DOHH2 (cell line): ENCODE measurements around the gene EHBP1L1.

Experiments used
- EZH2phosphoT487 ChIP-seq: fragments of 200-600 bp; sonication (generic); IDR thresholded peaks from 2 replicates; pipeline ENCODE4 v1.6.1; 2017; ENCODE audit warnings: borderline replicate concordance, mild to moderate bottlenecking, antibody characterized with exemption, low read length, moderate library complexity, mixed read lengths
- TF ChIP-seq, protein P1 (sequence below): fragments of 200-600 bp; sonication (generic); IDR thresholded peaks from one replicate; pipeline ENCODE4 v1.5.1; 2014; ENCODE audit warnings: antibody characterized with exemption, mild to moderate bottlenecking, low read depth, low read length; ENCODE audit not compliant: poor library complexity, severe bottlenecking

- TF ChIP-seq, protein P1, sequence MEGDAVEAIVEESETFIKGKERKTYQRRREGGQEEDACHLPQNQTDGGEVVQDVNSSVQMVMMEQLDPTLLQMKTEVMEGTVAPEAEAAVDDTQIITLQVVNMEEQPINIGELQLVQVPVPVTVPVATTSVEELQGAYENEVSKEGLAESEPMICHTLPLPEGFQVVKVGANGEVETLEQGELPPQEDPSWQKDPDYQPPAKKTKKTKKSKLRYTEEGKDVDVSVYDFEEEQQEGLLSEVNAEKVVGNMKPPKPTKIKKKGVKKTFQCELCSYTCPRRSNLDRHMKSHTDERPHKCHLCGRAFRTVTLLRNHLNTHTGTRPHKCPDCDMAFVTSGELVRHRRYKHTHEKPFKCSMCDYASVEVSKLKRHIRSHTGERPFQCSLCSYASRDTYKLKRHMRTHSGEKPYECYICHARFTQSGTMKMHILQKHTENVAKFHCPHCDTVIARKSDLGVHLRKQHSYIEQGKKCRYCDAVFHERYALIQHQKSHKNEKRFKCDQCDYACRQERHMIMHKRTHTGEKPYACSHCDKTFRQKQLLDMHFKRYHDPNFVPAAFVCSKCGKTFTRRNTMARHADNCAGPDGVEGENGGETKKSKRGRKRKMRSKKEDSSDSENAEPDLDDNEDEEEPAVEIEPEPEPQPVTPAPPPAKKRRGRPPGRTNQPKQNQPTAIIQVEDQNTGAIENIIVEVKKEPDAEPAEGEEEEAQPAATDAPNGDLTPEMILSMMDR, result no peak
- no peak for TF ChIP-seq EZH2phosphoT487
Measured at GRCh38 chr11:65558002-65558929, 17.6 kb upstream of the EHBP1L1 start, which contains the start of gene LTBP3.
